Left ventricle myocardium inferior (tissue), 1 donor: Measurements from ENCODE around the gene WDR31. TPM values are rescaled to one million over a fixed set of nuclear protein-coding genes. Genes with fewer than 3 reads are reported as not detected.

Experiments used
- DNase-seq: peaks from one replicate; pipeline ENCODE4 v3.0.0-alpha.2; 2020
- H3K27ac ChIP-seq: fragments of 200-600 bp; replicated peaks from 2 replicates; pipeline ENCODE4 v1.8.0; 2021
- H3K27me3 ChIP-seq: fragments of 200-600 bp; 2 replicates; pipeline ENCODE4 v1.8.0; 2021; ENCODE audit warnings: low read depth
- H3K36me3 ChIP-seq: fragments of 200-600 bp; 2 replicates; pipeline ENCODE4 v1.8.0; 2021
- H3K4me1 ChIP-seq: fragments of 200-600 bp; 2 replicates; pipeline ENCODE4 v1.8.0; 2021
- H3K4me3 ChIP-seq: fragments of 200-600 bp; 2 replicates; pipeline ENCODE4 v1.8.0; 2021; ENCODE audit warnings: mild to moderate bottlenecking, moderate library complexity
- H3K9me3 ChIP-seq: fragments of 200-600 bp; replicated peaks from 2 replicates; pipeline ENCODE4 v1.8.0; 2021
- intact Hi-C: fragments of 100-400 bp; cut with micrococcal nuclease; formaldehyde crosslinking; loops from one replicate; pipeline ENCODE4 v1.11.0; 2022
- total RNA-seq: library from RNA; stranded (reverse); fragmentation: NEBNext Ultra II Directional; extraction: Animal tissue kit (Norgen Biotek cat#: 25700); gene quantifications from one replicate; pipeline ENCODE4 v1.2.1, GENCODE V29; 2021
- TF ChIP-seq, protein P1 (sequence below): fragments of 200-600 bp; IDR thresholded peaks from 2 replicates; pipeline ENCODE4 v1.8.0; 2021; ENCODE audit warnings: antibody characterized with exemption, mild to moderate bottlenecking, borderline replicate concordance
- donor health status: DM: no; HTN: yes; CAD: no; lungs with severe emphysema.

WDR31 gene
- total RNA-seq, 1 donor from 2014 or later, result 12.4 TPM

DNA sequence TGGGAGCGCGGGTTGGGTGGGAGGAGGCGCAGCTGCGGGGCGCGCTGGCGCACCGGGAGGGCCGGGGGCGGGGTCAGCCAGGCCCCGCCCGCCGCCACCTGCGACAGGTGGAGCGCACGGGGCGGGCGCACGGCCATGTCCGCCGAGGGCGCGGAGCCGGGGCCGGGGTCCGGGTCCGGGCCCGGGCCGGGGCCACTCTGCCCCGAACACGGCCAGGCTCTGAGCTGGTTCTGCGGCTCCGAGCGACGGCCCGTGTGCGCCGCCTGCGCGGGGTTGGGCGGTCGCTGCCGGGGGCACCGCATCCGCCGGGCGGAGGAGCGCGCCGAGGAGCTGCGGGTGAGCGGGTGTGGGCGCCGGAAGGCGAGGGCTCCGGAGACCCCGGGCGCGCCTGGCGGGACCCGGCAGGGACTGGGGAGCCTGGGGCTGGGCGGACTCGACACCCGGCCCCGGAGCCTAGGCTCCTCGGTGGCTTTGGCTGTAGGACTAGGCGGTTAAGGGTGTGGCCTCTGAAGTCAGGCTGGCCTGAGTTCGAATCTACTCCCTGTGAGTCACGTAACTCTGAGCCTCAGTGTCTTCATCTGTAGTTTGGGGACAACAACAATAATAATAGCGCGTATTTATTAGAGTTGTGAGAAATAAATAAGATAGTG lies 9.5 kb upstream of the WDR31 start, which contains the start of gene BSPRY:
BSPRY (plus strand) TSS at position 97 of the 650 bp plus-strand sequence; CDS start at position 136, 39 bp downstream.
- Histone ChIP-seq H3K27me3 (peaks cover 49% of the 10 kb centered on the region), H3K27ac (no peak within 1 kb of the TSS), H3K9me3 (no peaks in the 10 kb centered on the region), H3K36me3 (no peaks in the 10 kb centered on the region), H3K4me1 (peaks cover 12% of the 10 kb centered on the region), H3K4me3 (peak within 1 kb of the TSS; percentile 67)
- TF ChIP-seq, protein P1, sequence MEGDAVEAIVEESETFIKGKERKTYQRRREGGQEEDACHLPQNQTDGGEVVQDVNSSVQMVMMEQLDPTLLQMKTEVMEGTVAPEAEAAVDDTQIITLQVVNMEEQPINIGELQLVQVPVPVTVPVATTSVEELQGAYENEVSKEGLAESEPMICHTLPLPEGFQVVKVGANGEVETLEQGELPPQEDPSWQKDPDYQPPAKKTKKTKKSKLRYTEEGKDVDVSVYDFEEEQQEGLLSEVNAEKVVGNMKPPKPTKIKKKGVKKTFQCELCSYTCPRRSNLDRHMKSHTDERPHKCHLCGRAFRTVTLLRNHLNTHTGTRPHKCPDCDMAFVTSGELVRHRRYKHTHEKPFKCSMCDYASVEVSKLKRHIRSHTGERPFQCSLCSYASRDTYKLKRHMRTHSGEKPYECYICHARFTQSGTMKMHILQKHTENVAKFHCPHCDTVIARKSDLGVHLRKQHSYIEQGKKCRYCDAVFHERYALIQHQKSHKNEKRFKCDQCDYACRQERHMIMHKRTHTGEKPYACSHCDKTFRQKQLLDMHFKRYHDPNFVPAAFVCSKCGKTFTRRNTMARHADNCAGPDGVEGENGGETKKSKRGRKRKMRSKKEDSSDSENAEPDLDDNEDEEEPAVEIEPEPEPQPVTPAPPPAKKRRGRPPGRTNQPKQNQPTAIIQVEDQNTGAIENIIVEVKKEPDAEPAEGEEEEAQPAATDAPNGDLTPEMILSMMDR, result no peak
- no peak for DNase-seq
- intact Hi-C loops, result no loop called here

DNA sequence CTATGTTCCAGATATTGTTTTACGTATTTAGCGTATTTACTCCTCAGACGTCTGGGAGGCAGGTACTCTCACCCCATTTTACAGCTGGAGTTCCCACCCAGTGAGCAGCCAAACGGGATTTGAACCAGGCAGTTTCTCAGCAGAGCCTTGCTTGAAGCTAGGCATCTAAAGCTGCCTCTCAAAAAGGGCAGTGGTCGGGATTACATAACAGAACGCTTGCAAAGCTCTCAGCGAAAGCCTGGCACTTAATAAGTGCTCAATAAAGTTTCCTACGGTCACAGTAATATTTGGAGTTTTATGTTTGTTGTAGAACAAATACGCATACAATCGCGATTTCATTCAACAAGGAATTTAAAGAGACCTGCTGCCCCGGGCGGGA lies 9.0 kb upstream of the WDR31 start:
- Histone ChIP-seq H3K27me3 (peaks cover 44% of the 10 kb centered on the region), H3K4me1 (peaks cover 12% of the 10 kb centered on the region), H3K9me3 (no peaks in the 10 kb centered on the region), H3K36me3 (no peaks in the 10 kb centered on the region), H3K27ac (no peak overlapping the region), H3K4me3 (peak overlapping the region; percentile 67)
- no peak for DNase-seq
- TF ChIP-seq, protein P1, result no peak
- intact Hi-C loops, result no loop called here

DNA sequence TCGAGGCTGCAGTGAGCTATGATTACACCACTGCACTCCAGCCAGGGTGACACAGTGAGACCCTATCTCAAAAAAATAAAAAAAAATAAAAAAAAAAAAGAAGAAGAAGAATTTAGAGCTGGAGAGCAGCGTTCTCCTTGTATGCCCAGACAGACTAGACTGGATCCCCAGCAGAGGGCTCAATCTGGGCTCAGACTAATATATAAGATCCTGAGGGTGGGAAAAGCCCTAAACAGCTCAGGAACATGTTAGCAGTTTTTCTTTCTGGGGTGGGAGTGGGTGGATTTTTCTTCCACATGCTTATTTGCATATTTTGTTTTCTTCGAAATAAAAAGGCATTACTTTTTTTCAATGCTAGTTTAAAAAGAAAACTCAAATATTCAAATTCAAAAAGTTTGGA lies 8.4 kb upstream of the WDR31 start:
- no peaks in the 10 kb centered on the region for H3K36me3 ChIP-seq
- intact Hi-C loops, result no loop called here
- DNase-seq, result no peak

DNA sequence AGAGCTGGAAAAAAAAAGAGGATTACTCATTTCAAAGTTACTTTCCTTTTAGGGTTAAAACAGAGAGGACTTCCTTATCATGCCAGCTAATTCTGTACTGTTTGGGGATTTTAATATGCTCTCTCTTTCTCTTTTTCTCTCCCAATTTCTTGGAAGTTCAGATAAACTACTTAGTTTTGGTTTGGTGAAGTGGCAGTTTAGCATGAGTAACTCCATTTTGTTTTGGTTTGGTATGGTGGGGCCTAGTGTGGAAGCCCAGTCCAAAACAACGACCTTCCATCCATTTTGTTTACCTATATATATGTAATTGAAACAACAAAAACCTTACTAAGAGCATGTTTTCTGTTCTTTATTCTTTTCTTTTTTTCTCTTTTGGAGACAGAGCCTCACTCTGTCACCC lies 5.6 kb upstream of the WDR31 start:
- intact Hi-C loops, result no loop called here
- Histone ChIP-seq H3K27ac (no peak overlapping the region), H3K9me3 (no peaks in the 10 kb centered on the region), H3K4me3 (no peak overlapping the region), H3K27me3 (peaks cover 11% of the 10 kb centered on the region), H3K4me1 (peaks cover 19% of the 10 kb centered on the region), H3K36me3 (no peaks in the 10 kb centered on the region)
- no peak for DNase-seq
- TF ChIP-seq, protein P1, result no peak

More for the DNA sequence above, 8.4 kb upstream of the WDR31 start:
- no peak overlapping the region for H3K27ac ChIP-seq
- no peaks in the 10 kb centered on the region for H3K9me3 ChIP-seq
- TF ChIP-seq, protein P1, result no peak
- peaks cover 14% of the 10 kb centered on the region for H3K4me1 ChIP-seq
- peaks cover 39% of the 10 kb centered on the region for H3K27me3 ChIP-seq
- no peak overlapping the region for H3K4me3 ChIP-seq

DNA sequence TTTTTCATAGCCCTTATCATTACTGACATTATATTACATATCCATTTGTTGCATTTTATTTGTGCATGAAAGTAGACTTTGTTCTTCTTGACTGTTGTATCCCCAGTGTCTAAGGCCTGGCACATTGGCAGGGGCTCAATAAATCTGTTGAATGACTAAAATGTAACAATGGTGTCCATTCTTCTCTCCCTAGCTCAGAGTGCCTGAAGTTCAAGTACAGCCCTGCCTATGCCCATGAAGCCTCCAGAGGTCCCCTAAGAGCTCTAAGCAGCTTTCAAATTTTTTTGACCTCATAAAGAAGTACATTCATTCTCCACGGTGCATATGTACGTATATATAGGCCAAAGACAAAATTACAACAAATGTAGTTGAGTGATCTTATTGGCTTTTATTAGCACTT lies 5.1 kb upstream of the WDR31 start:
- no peak for DNase-seq
- Histone ChIP-seq H3K27me3 (peaks cover 7% of the 10 kb centered on the region), H3K36me3 (no peaks in the 10 kb centered on the region), H3K4me1 (peaks cover 18% of the 10 kb centered on the region), H3K27ac (peak overlapping the region; percentile 89), H3K9me3 (no peaks in the 10 kb centered on the region), H3K4me3 (no peak overlapping the region)
- intact Hi-C loops, result no loop called here
- TF ChIP-seq, protein P1, result no peak
